PC-9 (cell line): ENCODE data around the gene ERAP2.

Source experiments
- CTCF ChIP-seq: fragments of 200-600 bp; sonication (generic); conservative IDR thresholded peaks from 2 replicates; pipeline ENCODE4 v1.6.1; 2017; ENCODE audit warnings: mixed run types, antibody characterized with exemption, mild to moderate bottlenecking, moderate library complexity
- EZH2 ChIP-seq: fragments of 200-600 bp; sonication (generic); IDR thresholded peaks from 2 replicates; pipeline ENCODE4 v1.8.0; 2017; ENCODE audit warnings: antibody characterized with exemption, low read depth

- TF ChIP-seq CTCF: no peak
- TF ChIP-seq EZH2: no peak
These were observed 26.6 kb downstream of the ERAP2 start for GRCh38 chr5:96902876-96903275.
